PC-9 (cell line): ENCODE results near the gene HOXA4. TPM values are rescaled to one million over a fixed set of nuclear protein-coding genes. Genes with fewer than 3 reads are reported as not detected.
A peak's percentile ranks its signal among the peaks of the same experiment; 100 is the strongest.

Experiments
- BruUV-seq: library from RNA; stranded (reverse); fragments of 400-500 nt; replicated peaks from 2 replicates; lab custom pipeline; 2021; lab: Mats Ljungman, UMichigan
- CTCF ChIA-PET: fragments of 300-600 bp; sonication (Branson Sonifier 250); formaldehyde crosslinking; loops from one replicate; lab custom pipeline; 2022; ENCODE audit warnings: antibody characterized with exemption; lab: Charles Lee
- POLR2A ChIA-PET: fragments of 300-600 bp; sonication (Branson Sonifier 250); formaldehyde crosslinking; loops from one replicate; lab custom pipeline; 2022; ENCODE audit warnings: antibody characterized with exemption; ENCODE audit not compliant: unreplicated experiment; lab: Charles Lee
- DNase-seq, 2 experiments: peaks; one replicate each; pipeline versions ENCODE4 v3.0.0 to v3.0.0-alpha.2; 2015 to 2022; ENCODE audit warnings: mixed read lengths in 1 of 2
- H2AFZ ChIP-seq: fragments of 200-600 bp; sonication (generic); 2 replicates; pipeline ENCODE4 v1.8.1; 2017; ENCODE audit warnings: antibody characterized with exemption
- H3F3A ChIP-seq: fragments of 200-600 bp; sonication (generic); 2 replicates; pipeline ENCODE4 v1.8.1; 2017; ENCODE audit warnings: antibody characterized with exemption, mild to moderate bottlenecking, low read depth; ENCODE audit not compliant: insufficient read depth
- H3K27ac ChIP-seq: fragments of 200-600 bp; sonication (generic); 2 replicates; pipeline ENCODE4 v1.6.1; 2016; ENCODE audit warnings: mixed run types
- H3K27me3 ChIP-seq: fragments of 200-600 bp; sonication (generic); 2 replicates; pipeline ENCODE4 v1.6.1; 2016; ENCODE audit warnings: low read depth, mixed run types; ENCODE audit not compliant: insufficient read depth
- H3K36me3 ChIP-seq: fragments of 200-600 bp; sonication (generic); 2 replicates; pipeline ENCODE4 v1.6.1; 2016; ENCODE audit warnings: low read depth, mixed run types
- H3K4me1 ChIP-seq: fragments of 200-600 bp; sonication (generic); replicated peaks from 2 replicates; pipeline ENCODE4 v1.6.1; 2016; ENCODE audit warnings: mixed run types; ENCODE audit not compliant: insufficient read depth
- H3K4me2 ChIP-seq: fragments of 200-600 bp; sonication (generic); 2 replicates; pipeline ENCODE4 v1.6.1; 2017; ENCODE audit warnings: mixed run types
- H3K4me3 ChIP-seq: fragments of 200-600 bp; sonication (generic); 2 replicates; pipeline ENCODE4 v1.6.1; 2016; ENCODE audit warnings: mixed run types
- H3K79me2 ChIP-seq: fragments of 200-600 bp; sonication (generic); 2 replicates; pipeline ENCODE4 v1.6.1; 2017; ENCODE audit warnings: low read depth, mixed run types
- H3K9me2 ChIP-seq: fragments of 200-600 bp; sonication (generic); 2 replicates; pipeline ENCODE4 v1.8.1; 2017; ENCODE audit warnings: mild to moderate bottlenecking; ENCODE audit not compliant: insufficient read depth
- H3K9me3 ChIP-seq: fragments of 200-600 bp; sonication (generic); 2 replicates; pipeline ENCODE4 v1.8.1; 2016; ENCODE audit warnings: low read depth; ENCODE audit not compliant: insufficient read depth
- H4K20me1 ChIP-seq: fragments of 200-600 bp; sonication (generic); 2 replicates; pipeline ENCODE4 v1.8.1; 2017; ENCODE audit not compliant: insufficient read depth
- CTCF ChIP-seq: fragments of 200-600 bp; sonication (generic); conservative IDR thresholded peaks from 2 replicates; pipeline ENCODE4 v1.6.1; 2017; ENCODE audit warnings: mixed run types, antibody characterized with exemption, mild to moderate bottlenecking, moderate library complexity
- EZH2 ChIP-seq: fragments of 200-600 bp; sonication (generic); IDR thresholded peaks from 2 replicates; pipeline ENCODE4 v1.8.0; 2017; ENCODE audit warnings: antibody characterized with exemption, low read depth
- intact Hi-C: fragments of 100-400 bp; cut with micrococcal nuclease; formaldehyde crosslinking; loops from one replicate; pipeline ENCODE4 v1.10.0; 2022; ENCODE audit not compliant: unreplicated experiment
- total RNA-seq: library from RNA; stranded (reverse); gene quantifications from 2 replicates; pipeline ENCODE4 v1.2.3, GENCODE V29; 2021

Gene HOXA4
- total RNA-seq, 1 experiment from 2014 or later: not detected

GRCh38 chr7:27170426-27171324 is 40.1 kb upstream of the HOXA4 start:
- H3K9me2 ChIP-seq: no peaks in the 10 kb centered on the region
- no peak for DNase-seq
- TF ChIP-seq CTCF (no peak), EZH2 (no peak)
- H3K9me3 ChIP-seq: no peaks in the 10 kb centered on the region
- no peaks in the 10 kb centered on the region for H3K79me2 ChIP-seq
- H3K36me3 ChIP-seq: no peaks in the 10 kb centered on the region
- H3K27ac ChIP-seq: no peak overlapping the region
- BruUV-seq: TSS peak; percentile 45
- peak overlapping the region; percentile 100 for H3K4me2 ChIP-seq
- ChIA-PET CTCF (interaction anchor here (0.8 to 0.9 kb wide), 2 partner anchors 9 to 25 kb away, joined by 3 read pairs; no protein-coding TSS in a partner anchor), POLR2A (interaction anchor here (0.6 kb wide), 1 partner anchor 638 kb away, joined by 4 read pairs; no protein-coding TSS in a partner anchor)
- peak overlapping the region; percentile 94 for H2AFZ ChIP-seq
- intact Hi-C loops: no loop called here
- no peaks in the 10 kb centered on the region for H4K20me1 ChIP-seq
- H3F3A ChIP-seq: peaks cover 21% of the 10 kb centered on the region
- H3K4me3 ChIP-seq: peak overlapping the region; percentile 94
- H3K27me3 ChIP-seq: no peaks in the 10 kb centered on the region
- H3K4me1 ChIP-seq: peaks cover 20% of the 10 kb centered on the region

- H3K4me1 ChIP-seq: peaks cover 20% of the 10 kb centered on the region
- H3K4me2 ChIP-seq: peak overlapping the region; percentile 100
- peak; percentile 66 to 74 for DNase-seq
- ChIA-PET POLR2A (no interaction called here), CTCF (interaction anchor here (0.9 kb wide), 1 partner anchor 26 kb away, joined by 3 read pairs; no protein-coding TSS in a partner anchor)
- H4K20me1 ChIP-seq: no peaks in the 10 kb centered on the region
- no TSS peak for BruUV-seq
- intact Hi-C loops: loop anchor here (10.0 kb wide), 1 partner anchor 925 kb away; no protein-coding TSS in a partner anchor
- H3K4me3 ChIP-seq: peak overlapping the region; percentile 94
- H3K27ac ChIP-seq: peak overlapping the region; percentile 13; the same call in 1 of the 2 replicates
- TF ChIP-seq CTCF (no peak), EZH2 (no peak)
- peaks cover 21% of the 10 kb centered on the region for H3F3A ChIP-seq
- no peaks in the 10 kb centered on the region for H3K9me2 ChIP-seq
- H3K36me3 ChIP-seq: no peaks in the 10 kb centered on the region
- H2AFZ ChIP-seq: peak overlapping the region; percentile 94
- no peaks in the 10 kb centered on the region for H3K79me2 ChIP-seq
- no peaks in the 10 kb centered on the region for H3K27me3 ChIP-seq
- H3K9me3 ChIP-seq: no peaks in the 10 kb centered on the region
Measured at GRCh38 chr7:27169658-27170425, 39.3 kb upstream of the HOXA4 start.
